Lung (tissue), 12 donors: Measurements from ENCODE around the gene ZNF618. TPM values are rescaled to one million over a fixed set of nuclear protein-coding genes. Genes with fewer than 3 reads are reported as not detected.

Experiments
- ATAC-seq: fragments of 200-7000 bp; cut with Tn5 transposase; one replicate; pipeline ENCODE4 v1.9.1; 2020; ENCODE audit warnings: moderate number of reproducible peaks; ENCODE audit not compliant: insufficient read depth, low FRiP score
- DNase-seq, 3 donors: peaks; one replicate each; pipeline ENCODE4 v3.0.0-alpha.2; 2013 to 2017
- H3K27ac ChIP-seq, 2 donors: one replicate each; pipeline ENCODE4 v1.5.1; 2013; ENCODE audit warnings: mild to moderate bottlenecking in 2 of 2, moderate library complexity in 2 of 2, control low read depth in 1 of 2, inconsistent platforms in 1 of 2, low read depth in 1 of 2, low read length in 1 of 2
- H3K27me3 ChIP-seq, 3 donors: one replicate each; pipeline ENCODE4 v1.5.1; 2013; ENCODE audit warnings: low read length in 2 of 3; ENCODE audit not compliant: control insufficient read depth in 3 of 3, insufficient read depth in 3 of 3
- H3K36me3 ChIP-seq, 4 donors: one replicate each; pipeline ENCODE4 v1.5.1; 2013; ENCODE audit warnings: low read length in 4 of 4, mild to moderate bottlenecking in 1 of 4, moderate library complexity in 1 of 4; ENCODE audit not compliant: control insufficient read depth in 4 of 4, insufficient read depth in 4 of 4
- H3K4me1 ChIP-seq, 5 donors: one replicate each; pipeline ENCODE4 v1.5.1; 2013; ENCODE audit warnings: low read length in 5 of 5, mild to moderate bottlenecking in 2 of 5, moderate library complexity in 1 of 5; ENCODE audit not compliant: control insufficient read depth in 5 of 5, insufficient read depth in 5 of 5
- H3K4me3 ChIP-seq: one replicate; pipeline ENCODE4 v1.5.1; 2013; ENCODE audit warnings: mild to moderate bottlenecking, control low read depth, moderate library complexity
- H3K9ac ChIP-seq, 2 donors: one replicate each; pipeline ENCODE4 v1.5.1; 2013; ENCODE audit warnings: low read length in 2 of 2, control low read depth in 1 of 2; ENCODE audit not compliant: insufficient read depth in 1 of 2
- H3K9me3 ChIP-seq, 4 donors: one replicate each; pipeline ENCODE4 v1.5.1; 2013; ENCODE audit warnings: low read length in 3 of 4, mild to moderate bottlenecking in 1 of 4, moderate library complexity in 1 of 4; ENCODE audit not compliant: control insufficient read depth in 4 of 4, insufficient read depth in 3 of 4
- WGBS, 2 donors: extraction: QIAGEN DNeasy Blood & Tissue Kit; methylation state at CpG; one replicate each; pipeline ENCODE4 v1.1.7; 2013; 5-methylcytosine and 5-hydroxymethylcytosine counted together
- polyA plus RNA-seq, 2 donors: library from polyadenylated mRNA; stranded (reverse); fragments of 200-250 nt; gene quantifications; one replicate each; pipeline ENCODE4 v1.2.1, GENCODE V29; 2013
- total RNA-seq, 2 donors: library from RNA; depleted of rRNA in 1 of 2; stranded (reverse); fragments of >200 nt in 1 of 2; gene quantifications; one replicate each; pipeline ENCODE4 v1.2.1, GENCODE V29; 2014 to 2021
- TF ChIP-seq, protein P1 (sequence below): IDR thresholded peaks from 2 replicates; pipeline ENCODE4 v1.5.1; 2012; ENCODE audit warnings: mild to moderate bottlenecking; ENCODE audit errors: control extremely low read depth, extremely low read depth
- donor health status: control.
- donor health status: control.
- donor health status: Bipolar disorder and iron deficiency.
- donor health status: healthy.
- donor health status: DM: yes; HTN: yes; CAD: no.

ZNF618 gene
- total and polyA plus RNA-seq, 4 donors, result 1.6 to 16.3 (median 6.0) TPM

DNA sequence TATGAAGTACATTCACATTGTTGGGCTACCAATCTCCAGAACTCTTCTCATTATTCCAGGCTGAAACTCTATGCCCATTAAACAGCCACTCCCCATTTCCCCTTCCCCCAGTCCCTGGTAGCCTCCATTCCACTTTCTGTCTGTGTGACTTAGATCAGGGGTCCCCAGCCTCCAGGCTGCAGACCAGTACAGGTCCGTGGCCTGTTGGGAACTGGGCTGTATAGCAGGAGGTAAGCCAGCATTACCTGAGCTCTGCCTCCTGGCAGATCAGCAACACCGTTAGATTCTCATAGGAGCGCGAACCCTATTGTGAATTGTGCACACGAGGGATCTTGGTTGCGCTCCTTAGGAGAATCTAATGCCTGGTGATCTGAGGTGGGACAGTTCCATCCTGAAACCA lies 23.1 kb downstream of the ZNF618 start:
- WGBS, 2 donors, result 95 to 96% methylated on average over 6 of the region's 6 CpGs

DNA sequence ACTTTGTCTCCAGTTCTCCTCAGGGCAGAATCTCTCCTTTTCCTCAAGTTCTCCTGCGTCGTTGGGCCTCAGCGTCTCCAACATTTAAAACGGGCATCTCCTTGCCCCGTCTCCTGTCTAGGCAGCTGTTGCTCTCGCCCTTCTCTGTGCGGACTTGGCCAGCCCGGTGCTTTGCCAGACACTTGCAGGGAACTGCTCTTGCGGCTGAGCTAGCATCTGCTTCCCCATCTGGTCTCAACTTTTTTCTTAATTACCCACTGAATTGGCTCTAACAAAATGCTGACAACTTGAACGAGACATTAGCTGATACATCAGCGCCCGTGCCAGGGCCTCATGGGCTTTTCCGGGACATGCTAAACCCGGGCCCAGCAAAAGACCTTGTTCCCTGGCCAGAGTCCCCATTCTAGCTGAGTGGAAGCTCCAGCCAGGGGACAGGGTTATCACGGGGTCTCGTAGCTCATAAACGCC lies 25.1 kb downstream of the ZNF618 start:
- H3K27ac ChIP-seq, result no peak overlapping the region

More for the DNA sequence above, 23.1 kb downstream of the ZNF618 start:
- Histone ChIP-seq H3K4me1 (no peaks in the 10 kb centered on the region), H3K36me3 (peaks cover 0 to 2% (median 0%) of the 10 kb centered on the region in 4 donors), H3K9ac (no peak overlapping the region), H3K27ac (no peak overlapping the region), H3K9me3 (no peaks in the 10 kb centered on the region), H3K27me3 (no peaks in the 10 kb centered on the region), H3K4me3 (no peak overlapping the region)
- no peak for ATAC-seq
- TF ChIP-seq, protein P1, sequence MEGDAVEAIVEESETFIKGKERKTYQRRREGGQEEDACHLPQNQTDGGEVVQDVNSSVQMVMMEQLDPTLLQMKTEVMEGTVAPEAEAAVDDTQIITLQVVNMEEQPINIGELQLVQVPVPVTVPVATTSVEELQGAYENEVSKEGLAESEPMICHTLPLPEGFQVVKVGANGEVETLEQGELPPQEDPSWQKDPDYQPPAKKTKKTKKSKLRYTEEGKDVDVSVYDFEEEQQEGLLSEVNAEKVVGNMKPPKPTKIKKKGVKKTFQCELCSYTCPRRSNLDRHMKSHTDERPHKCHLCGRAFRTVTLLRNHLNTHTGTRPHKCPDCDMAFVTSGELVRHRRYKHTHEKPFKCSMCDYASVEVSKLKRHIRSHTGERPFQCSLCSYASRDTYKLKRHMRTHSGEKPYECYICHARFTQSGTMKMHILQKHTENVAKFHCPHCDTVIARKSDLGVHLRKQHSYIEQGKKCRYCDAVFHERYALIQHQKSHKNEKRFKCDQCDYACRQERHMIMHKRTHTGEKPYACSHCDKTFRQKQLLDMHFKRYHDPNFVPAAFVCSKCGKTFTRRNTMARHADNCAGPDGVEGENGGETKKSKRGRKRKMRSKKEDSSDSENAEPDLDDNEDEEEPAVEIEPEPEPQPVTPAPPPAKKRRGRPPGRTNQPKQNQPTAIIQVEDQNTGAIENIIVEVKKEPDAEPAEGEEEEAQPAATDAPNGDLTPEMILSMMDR, result no peak
- no peak for DNase-seq

DNA sequence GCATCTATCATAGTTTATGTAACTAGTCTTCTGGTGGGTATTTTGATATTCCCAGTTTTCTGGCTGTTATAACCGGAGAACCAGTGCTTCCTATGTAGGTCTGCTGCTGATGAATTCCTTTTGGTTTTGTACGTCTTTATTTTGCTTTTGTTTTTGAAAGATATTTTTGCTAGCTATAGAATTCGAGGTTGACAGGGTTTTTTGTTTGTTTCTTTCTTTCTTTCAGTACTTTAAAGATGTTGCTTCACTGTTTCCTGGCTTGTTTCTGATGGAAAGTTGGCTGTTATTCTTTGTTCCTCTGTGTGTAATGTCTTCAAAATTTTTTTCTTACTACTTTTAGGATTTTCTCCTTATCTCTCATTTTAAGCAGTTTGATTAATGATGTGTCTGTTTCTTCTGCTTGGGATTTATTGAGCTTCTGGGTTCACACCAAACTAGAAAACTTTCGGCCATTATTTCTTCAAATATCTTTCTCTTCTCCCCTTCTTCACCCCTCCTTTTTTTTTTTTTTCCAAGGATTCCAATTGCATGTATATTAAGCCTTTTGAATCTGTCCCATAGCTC lies 27.5 kb downstream of the ZNF618 start:
- Histone ChIP-seq H3K4me1 (peaks cover 0 to 6% (median 0%) of the 10 kb centered on the region in 5 donors), H3K4me3 (no peak overlapping the region), H3K9me3 (no peaks in the 10 kb centered on the region), H3K9ac (no peak overlapping the region), H3K27ac (no peak overlapping the region), H3K36me3 (peaks cover 0 to 2% (median 0%) of the 10 kb centered on the region in 4 donors), H3K27me3 (no peaks in the 10 kb centered on the region)
- TF ChIP-seq, protein P1, result no peak
- DNase-seq (no peak), ATAC-seq (no peak)
- WGBS, 2 donors, result 81 to 90% methylated on average over 4 of the region's 4 CpGs

More for the DNA sequence above, 25.1 kb downstream of the ZNF618 start:
- Histone ChIP-seq H3K9ac (no peak overlapping the region), H3K36me3 (peaks cover 0 to 2% (median 0%) of the 10 kb centered on the region in 4 donors), H3K9me3 (no peaks in the 10 kb centered on the region), H3K4me3 (no peak overlapping the region), H3K27me3 (no peaks in the 10 kb centered on the region), H3K4me1 (no peaks in the 10 kb centered on the region)
- peak in 1 of 3 donors; percentile 48 for DNase-seq
- WGBS, 2 donors, result 87 to 91% methylated on average over 17 of the region's 17 CpGs
- no peak for ATAC-seq
- TF ChIP-seq, protein P1, result no peak
